Astrocyte of the spinal cord (primary cell): ENCODE measurements around the gene KNL1.

Experiments
- DNase-seq: peaks from one replicate; pipeline ENCODE4 v3.0.0; 2011; ENCODE audit warnings: low read depth, low spot score
- H3K4me3 ChIP-seq: 2 replicates; pipeline ENCODE4 v1.5.1; 2011; ENCODE audit warnings: low read depth, mild to moderate bottlenecking, low read length, moderate library complexity
- CTCF ChIP-seq: IDR thresholded peaks from 2 replicates; pipeline ENCODE4 v1.5.1; 2012; ENCODE audit warnings: low read depth, mild to moderate bottlenecking, low read length, inconsistent platforms
- in situ Hi-C: cut with HindIII; loops from 2 replicates; pipeline ENCODE4 v1.10.0; 2017; ENCODE audit warnings: low sequenced_read_pairs

The KNL1 gene

GRCh38 chr15:40582726-40583246 lies 11.3 kb upstream of the KNL1 start:
- DNase-seq = peak; percentile 23
- TF ChIP-seq CTCF = no peak
- in situ Hi-C loops = no loop called here
- H3K4me3 ChIP-seq = no peak overlapping the region

- in situ Hi-C loops = no loop called here
- TF ChIP-seq CTCF = no peak
- no peak for DNase-seq
- H3K4me3 ChIP-seq = no peak overlapping the region
Observed at GRCh38 chr15:40584191-40584590, 9.9 kb upstream of the KNL1 start.

- in situ Hi-C loops = no loop called here
- no peak overlapping the region for H3K4me3 ChIP-seq
- TF ChIP-seq CTCF = no peak
- no peak for DNase-seq
Observed at GRCh38 chr15:40590667-40591050, 3.4 kb upstream of the KNL1 start.

GRCh38 chr15:40591389-40591788 lies 2.7 kb upstream of the KNL1 start:
- no peak for DNase-seq
- H3K4me3 ChIP-seq = no peak overlapping the region
- no peak for TF ChIP-seq CTCF
- in situ Hi-C loops = no loop called here

GRCh38 chr15:40593165-40593564 lies 884 bp upstream of the KNL1 start:
- H3K4me3 ChIP-seq = no peak overlapping the region
- no peak for TF ChIP-seq CTCF
- in situ Hi-C loops = no loop called here
- DNase-seq = no peak

- in situ Hi-C loops = no loop called here
- peak overlapping the region; percentile 95 for H3K4me3 ChIP-seq
- peak; percentile 22 for TF ChIP-seq CTCF
- DNase-seq = peak; percentile 64
Observed at GRCh38 chr15:40594429-40594836, 384 bp downstream of the KNL1 start.

- H3K4me3 ChIP-seq = peak overlapping the region; percentile 95
- TF ChIP-seq CTCF = no peak
Observed at GRCh38 chr15:40595219-40595618, 1.2 kb downstream of the KNL1 start.

More at GRCh38 chr15:40595219-40595618, 1.2 kb downstream of the KNL1 start:
- in situ Hi-C loops = no loop called here
- DNase-seq = peak; percentile 7
